SKM-1 (cell line): ENCODE data around the gene SF3B1.
"Not testable (repeated sequence)": the region's sequence is repeated elsewhere in the genome, so short reads cannot be mapped to it uniquely, and the experiment has no call there.

ENCODE experiments used
- DNase-seq: peaks from one replicate; lab custom pipeline; 2025; ENCODE audit not compliant: unreplicated experiment; lab: John Stamatoyannopoulos, UW

SF3B1 gene

GRCh38 chr2:197434541-197435513 lies at the start of gene SF3B1:
TSS of gene SF3B1 (minus strand) at chr2:197435028. CDS start at chr2:197434999, 29 bp downstream.
- DNase-seq, result peak; percentile 96

- not testable (repeated sequence) for DNase-seq
Measured at GRCh38 chr2:197484248-197484647, 49.4 kb upstream of the SF3B1 start.

GRCh38 chr2:197480165-197481036 lies 45.6 kb upstream of the SF3B1 start:
- no peak for DNase-seq

- DNase-seq, result no peak
Measured at GRCh38 chr2:197477797-197478196, 43.0 kb upstream of the SF3B1 start.

GRCh38 chr2:197472166-197472565 lies 37.3 kb upstream of the SF3B1 start:
- DNase-seq, result no peak

- DNase-seq, result no peak
Measured at GRCh38 chr2:197464175-197464574, 29.3 kb upstream of the SF3B1 start.

GRCh38 chr2:197461057-197461456 lies 26.2 kb upstream of the SF3B1 start:
- no peak for DNase-seq

GRCh38 chr2:197460649-197461048 lies 25.8 kb upstream of the SF3B1 start:
- no peak for DNase-seq

- DNase-seq, result no peak
Measured at GRCh38 chr2:197455428-197455827, 20.6 kb upstream of the SF3B1 start.

- no peak for DNase-seq
Measured at GRCh38 chr2:197454923-197455322, 20.1 kb upstream of the SF3B1 start.

GRCh38 chr2:197453914-197454398 lies 19.1 kb upstream of the SF3B1 start:
- peak; percentile 45 for DNase-seq

- peak; percentile 97 for DNase-seq
Measured at GRCh38 chr2:197453123-197453913, 18.5 kb upstream of the SF3B1 start, which contains the start of gene COQ10B. TSS of gene COQ10B (plus strand) at chr2:197453552. CDS start at chr2:197453561, 9 bp downstream.

GRCh38 chr2:197452754-197453122 lies 17.9 kb upstream of the SF3B1 start:
- DNase-seq, result no peak

- not testable (repeated sequence) for DNase-seq
Measured at GRCh38 chr2:197450935-197451358, 16.1 kb upstream of the SF3B1 start.

- DNase-seq, result no peak
Measured at GRCh38 chr2:197450465-197450864, 15.6 kb upstream of the SF3B1 start.

- DNase-seq, result no peak
Measured at GRCh38 chr2:197446844-197447243, 12.0 kb upstream of the SF3B1 start.

GRCh38 chr2:197445746-197446145 lies 10.9 kb upstream of the SF3B1 start:
- no peak for DNase-seq

- DNase-seq, result no peak
Measured at GRCh38 chr2:197442857-197443256, 8.0 kb upstream of the SF3B1 start.

GRCh38 chr2:197437380-197437779 lies 2.6 kb upstream of the SF3B1 start:
- no peak for DNase-seq

GRCh38 chr2:197435598-197436420 lies 981 bp upstream of the SF3B1 start:
- no peak for DNase-seq
